Measurements from ENCODE around the gene CEP41.

DNA sequence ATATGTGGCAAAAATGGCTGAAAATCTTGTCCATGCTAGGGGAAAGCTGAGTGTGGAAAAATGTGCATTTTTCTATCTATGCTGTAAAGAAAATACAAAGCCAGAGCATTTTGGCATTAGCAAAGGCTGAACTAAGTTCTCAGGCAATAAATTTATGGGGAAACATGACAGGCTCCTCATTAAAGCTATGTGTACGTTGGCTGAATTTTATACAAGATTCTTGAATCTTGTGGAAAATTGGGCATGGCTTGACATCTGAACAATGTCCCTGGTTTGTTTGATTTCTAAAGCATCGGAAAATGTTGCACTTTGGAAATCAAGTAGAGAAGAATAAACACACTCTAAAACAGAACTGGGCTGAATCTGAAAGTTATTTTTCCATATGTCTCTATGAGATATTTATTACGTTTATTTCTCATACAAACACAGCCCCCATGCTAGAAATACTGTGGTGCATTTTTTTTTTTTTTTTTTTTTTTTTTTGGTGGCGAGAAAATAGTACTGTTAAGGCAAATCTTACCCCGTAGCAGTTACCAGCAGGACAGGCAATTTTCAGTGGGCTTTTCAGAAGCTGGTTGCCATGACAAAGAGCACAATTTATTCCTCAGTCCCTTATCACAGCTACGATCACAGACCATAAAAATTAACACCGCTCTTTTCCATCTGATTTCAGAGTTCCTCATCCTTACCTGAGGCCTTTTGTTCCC lies 43.6 kb downstream of the CEP41 start:
- TF ChIP-seq POLR2AphosphoS5 (IDR thresholded peaks at IDR 0.05; ENCODE audit: borderline replicate concordance, low read depth, low read length) (no peak), EZH2 (IDR thresholded peaks at IDR 0.05) (no peak)
